HEK293 (cell line): ENCODE measurements around the gene C17orf50.

Source experiments
- EGR2 ChIP-seq: fragments of 450-650 bp; formaldehyde crosslinking; IDR thresholded peaks from 2 replicates; pipeline ENCODE4 v1.5.1; 2016; ENCODE audit warnings: low read depth, missing biosample characterization, missing genetic modification characterization
- FEZF1 ChIP-seq: fragments of 450-650 bp; formaldehyde crosslinking; IDR thresholded peaks from 2 replicates; pipeline ENCODE4 v1.5.1; 2016; ENCODE audit warnings: missing biosample characterization, missing genetic modification characterization
- HOXD13 ChIP-seq: sonication (generic); formaldehyde crosslinking; IDR thresholded peaks from 2 replicates; pipeline ENCODE4 v1.8.0; 2022; ENCODE audit warnings: missing genetic modification reagents, borderline replicate concordance
- SCRT1 ChIP-seq: fragments of 450-650 bp; formaldehyde crosslinking; IDR thresholded peaks from 2 replicates; pipeline ENCODE4 v1.5.1; 2016; ENCODE audit warnings: missing biosample characterization, missing genetic modification characterization, borderline replicate concordance
- TRIM28 ChIP-seq: IDR thresholded peaks from 2 replicates; pipeline ENCODE4 v1.6.1; 2011; ENCODE audit warnings: low read length, control low read depth, borderline replicate concordance
- ZFP37 ChIP-seq: fragments of 450-650 bp; formaldehyde crosslinking; IDR thresholded peaks from 2 replicates; pipeline ENCODE4 v1.5.1; 2016; ENCODE audit warnings: missing biosample characterization, missing genetic modification characterization
- ZNF114 ChIP-seq: fragments of 450-650 bp; formaldehyde crosslinking; IDR thresholded peaks from 2 replicates; pipeline ENCODE4 v1.5.0; 2017; ENCODE audit warnings: missing biosample characterization, missing genetic modification characterization
- ZNF184 ChIP-seq: fragments of 450-650 bp; IDR thresholded peaks from 2 replicates; pipeline ENCODE4 v1.5.1; 2018; ENCODE audit warnings: missing biosample characterization, mild to moderate bottlenecking, missing genetic modification characterization
- ZNF202 ChIP-seq: fragments of 450-650 bp; formaldehyde crosslinking; IDR thresholded peaks from 2 replicates; pipeline ENCODE4 v1.5.1; 2016; ENCODE audit warnings: missing biosample characterization, missing genetic modification characterization, borderline replicate concordance
- ZNF221 ChIP-seq: fragments of 450-650 bp; formaldehyde crosslinking; IDR thresholded peaks from 2 replicates; pipeline ENCODE4 v1.5.1; 2017; ENCODE audit warnings: missing biosample characterization, missing genetic modification characterization, borderline replicate concordance
- ZNF311 ChIP-seq: fragments of 450-650 bp; formaldehyde crosslinking; IDR thresholded peaks from 2 replicates; pipeline ENCODE4 v1.5.1; 2017; ENCODE audit warnings: missing biosample characterization, missing genetic modification characterization, borderline replicate concordance
- ZNF404 ChIP-seq: fragments of 450-650 bp; formaldehyde crosslinking; IDR thresholded peaks from 2 replicates; pipeline ENCODE4 v1.5.1; 2017; ENCODE audit warnings: missing biosample characterization, missing genetic modification characterization
- ZNF600 ChIP-seq: fragments of 450-650 bp; formaldehyde crosslinking; IDR thresholded peaks from 2 replicates; pipeline ENCODE4 v1.5.1; 2016; ENCODE audit warnings: missing biosample characterization, missing genetic modification characterization
- ZNF660 ChIP-seq: fragments of 450-650 bp; IDR thresholded peaks from 2 replicates; pipeline ENCODE4 v1.5.1; 2018; ENCODE audit warnings: missing biosample characterization, mild to moderate bottlenecking, missing genetic modification characterization
- ZXDB ChIP-seq: fragments of 450-650 bp; formaldehyde crosslinking; IDR thresholded peaks from 2 replicates; pipeline ENCODE4 v1.5.1; 2016; ENCODE audit warnings: missing biosample characterization, missing genetic modification characterization
- TF ChIP-seq, protein P1 (sequence below): fragments of 450-650 bp; formaldehyde crosslinking; IDR thresholded peaks from 2 replicates; pipeline ENCODE4 v1.5.1; 2017; ENCODE audit warnings: missing biosample characterization, missing genetic modification characterization
- TF ChIP-seq, protein P2 (sequence below): fragments of 450-650 bp; formaldehyde crosslinking; IDR thresholded peaks from 2 replicates; pipeline ENCODE4; 2016; ENCODE audit warnings: missing biosample characterization, missing genetic modification characterization
- TF ChIP-seq, protein P3 (sequence below): fragments of 450-650 bp; formaldehyde crosslinking; IDR thresholded peaks from 2 replicates; pipeline ENCODE4 v1.5.1; 2016; ENCODE audit warnings: missing biosample characterization, missing genetic modification characterization
- TF ChIP-seq, protein P4 (sequence below): fragments of 450-650 bp; formaldehyde crosslinking; IDR thresholded peaks from 2 replicates; pipeline ENCODE4 v1.5.1; 2017; ENCODE audit warnings: missing biosample characterization, missing genetic modification characterization
- TF ChIP-seq, protein P5 (sequence below): fragments of 450-650 bp; formaldehyde crosslinking; IDR thresholded peaks from 2 replicates; pipeline ENCODE4 v1.5.1; 2016; ENCODE audit warnings: missing biosample characterization, missing genetic modification characterization, borderline replicate concordance
- TF ChIP-seq, protein P6 (sequence below): fragments of 450-650 bp; formaldehyde crosslinking; IDR thresholded peaks from 2 replicates; pipeline ENCODE4 v1.5.1; 2016; ENCODE audit warnings: missing biosample characterization, missing genetic modification characterization
- TF ChIP-seq, protein P7 (sequence below): fragments of 450-650 bp; formaldehyde crosslinking; IDR thresholded peaks from 2 replicates; pipeline ENCODE4 v1.5.0; 2017; ENCODE audit warnings: missing biosample characterization, missing genetic modification characterization, borderline replicate concordance
- TF ChIP-seq, protein P8 (sequence below): fragments of 450-650 bp; formaldehyde crosslinking; IDR thresholded peaks from 2 replicates; pipeline ENCODE4 v1.5.1; 2016; ENCODE audit warnings: missing biosample characterization, missing genetic modification characterization

C17orf50 gene

DNA sequence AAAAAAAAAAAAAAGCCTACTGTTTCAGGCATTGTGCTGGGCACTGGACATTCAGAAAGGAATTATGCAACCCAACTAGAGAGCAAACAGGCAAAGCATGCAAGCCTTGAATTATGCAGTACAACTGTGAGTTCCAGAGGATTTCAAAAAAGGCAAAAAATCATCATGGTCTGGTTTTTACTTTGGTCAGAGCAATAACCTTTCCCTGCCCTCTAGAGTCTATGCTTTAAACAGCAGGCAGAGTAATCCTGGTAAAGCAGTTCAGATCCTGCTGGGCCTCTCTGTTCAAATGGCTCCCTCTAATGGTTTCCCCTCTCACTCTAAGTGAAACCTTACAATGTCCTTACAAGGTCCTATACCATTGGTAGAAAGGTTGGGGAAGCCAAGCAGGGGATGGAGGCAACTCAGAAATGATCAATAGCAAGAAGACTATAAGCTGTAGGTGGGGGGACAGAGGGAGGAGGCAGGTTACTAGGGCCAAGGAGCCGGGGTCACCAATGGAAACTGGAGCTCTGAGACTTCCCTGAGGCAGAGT is 44.0 kb downstream of the C17orf50 start (continued):
- TF ChIP-seq, protein P1, sequence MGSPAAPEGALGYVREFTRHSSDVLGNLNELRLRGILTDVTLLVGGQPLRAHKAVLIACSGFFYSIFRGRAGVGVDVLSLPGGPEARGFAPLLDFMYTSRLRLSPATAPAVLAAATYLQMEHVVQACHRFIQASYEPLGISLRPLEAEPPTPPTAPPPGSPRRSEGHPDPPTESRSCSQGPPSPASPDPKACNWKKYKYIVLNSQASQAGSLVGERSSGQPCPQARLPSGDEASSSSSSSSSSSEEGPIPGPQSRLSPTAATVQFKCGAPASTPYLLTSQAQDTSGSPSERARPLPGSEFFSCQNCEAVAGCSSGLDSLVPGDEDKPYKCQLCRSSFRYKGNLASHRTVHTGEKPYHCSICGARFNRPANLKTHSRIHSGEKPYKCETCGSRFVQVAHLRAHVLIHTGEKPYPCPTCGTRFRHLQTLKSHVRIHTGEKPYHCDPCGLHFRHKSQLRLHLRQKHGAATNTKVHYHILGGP (tag by site-specific recombination) = no peak
- TF ChIP-seq, protein P2, sequence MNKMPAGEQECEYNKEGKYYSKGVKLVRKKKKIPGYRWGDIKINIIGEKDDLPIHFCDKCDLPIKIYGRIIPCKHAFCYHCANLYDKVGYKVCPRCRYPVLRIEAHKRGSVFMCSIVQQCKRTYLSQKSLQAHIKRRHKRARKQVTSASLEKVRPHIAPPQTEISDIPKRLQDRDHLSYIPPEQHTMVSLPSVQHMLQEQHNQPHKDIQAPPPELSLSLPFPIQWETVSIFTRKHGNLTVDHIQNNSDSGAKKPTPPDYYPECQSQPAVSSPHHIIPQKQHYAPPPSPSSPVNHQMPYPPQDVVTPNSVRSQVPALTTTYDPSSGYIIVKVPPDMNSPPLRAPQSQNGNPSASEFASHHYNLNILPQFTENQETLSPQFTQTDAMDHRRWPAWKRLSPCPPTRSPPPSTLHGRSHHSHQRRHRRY (tag by site-specific recombination) = no peak
- TF ChIP-seq, protein P3, sequence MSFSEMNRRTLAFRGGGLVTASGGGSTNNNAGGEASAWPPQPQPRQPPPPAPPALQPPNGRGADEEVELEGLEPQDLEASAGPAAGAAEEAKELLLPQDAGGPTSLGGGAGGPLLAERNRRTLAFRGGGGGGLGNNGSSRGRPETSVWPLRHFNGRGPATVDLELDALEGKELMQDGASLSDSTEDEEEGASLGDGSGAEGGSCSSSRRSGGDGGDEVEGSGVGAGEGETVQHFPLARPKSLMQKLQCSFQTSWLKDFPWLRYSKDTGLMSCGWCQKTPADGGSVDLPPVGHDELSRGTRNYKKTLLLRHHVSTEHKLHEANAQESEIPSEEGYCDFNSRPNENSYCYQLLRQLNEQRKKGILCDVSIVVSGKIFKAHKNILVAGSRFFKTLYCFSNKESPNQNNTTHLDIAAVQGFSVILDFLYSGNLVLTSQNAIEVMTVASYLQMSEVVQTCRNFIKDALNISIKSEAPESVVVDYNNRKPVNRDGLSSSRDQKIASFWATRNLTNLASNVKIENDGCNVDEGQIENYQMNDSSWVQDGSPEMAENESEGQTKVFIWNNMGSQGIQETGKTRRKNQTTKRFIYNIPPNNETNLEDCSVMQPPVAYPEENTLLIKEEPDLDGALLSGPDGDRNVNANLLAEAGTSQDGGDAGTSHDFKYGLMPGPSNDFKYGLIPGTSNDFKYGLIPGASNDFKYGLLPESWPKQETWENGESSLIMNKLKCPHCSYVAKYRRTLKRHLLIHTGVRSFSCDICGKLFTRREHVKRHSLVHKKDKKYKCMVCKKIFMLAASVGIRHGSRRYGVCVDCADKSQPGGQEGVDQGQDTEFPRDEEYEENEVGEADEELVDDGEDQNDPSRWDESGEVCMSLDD (tag by site-specific recombination) = no peak
- TF ChIP-seq, protein P4, sequence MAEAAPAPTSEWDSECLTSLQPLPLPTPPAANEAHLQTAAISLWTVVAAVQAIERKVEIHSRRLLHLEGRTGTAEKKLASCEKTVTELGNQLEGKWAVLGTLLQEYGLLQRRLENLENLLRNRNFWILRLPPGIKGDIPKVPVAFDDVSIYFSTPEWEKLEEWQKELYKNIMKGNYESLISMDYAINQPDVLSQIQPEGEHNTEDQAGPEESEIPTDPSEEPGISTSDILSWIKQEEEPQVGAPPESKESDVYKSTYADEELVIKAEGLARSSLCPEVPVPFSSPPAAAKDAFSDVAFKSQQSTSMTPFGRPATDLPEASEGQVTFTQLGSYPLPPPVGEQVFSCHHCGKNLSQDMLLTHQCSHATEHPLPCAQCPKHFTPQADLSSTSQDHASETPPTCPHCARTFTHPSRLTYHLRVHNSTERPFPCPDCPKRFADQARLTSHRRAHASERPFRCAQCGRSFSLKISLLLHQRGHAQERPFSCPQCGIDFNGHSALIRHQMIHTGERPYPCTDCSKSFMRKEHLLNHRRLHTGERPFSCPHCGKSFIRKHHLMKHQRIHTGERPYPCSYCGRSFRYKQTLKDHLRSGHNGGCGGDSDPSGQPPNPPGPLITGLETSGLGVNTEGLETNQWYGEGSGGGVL = no peak
- TF ChIP-seq, protein P5, sequence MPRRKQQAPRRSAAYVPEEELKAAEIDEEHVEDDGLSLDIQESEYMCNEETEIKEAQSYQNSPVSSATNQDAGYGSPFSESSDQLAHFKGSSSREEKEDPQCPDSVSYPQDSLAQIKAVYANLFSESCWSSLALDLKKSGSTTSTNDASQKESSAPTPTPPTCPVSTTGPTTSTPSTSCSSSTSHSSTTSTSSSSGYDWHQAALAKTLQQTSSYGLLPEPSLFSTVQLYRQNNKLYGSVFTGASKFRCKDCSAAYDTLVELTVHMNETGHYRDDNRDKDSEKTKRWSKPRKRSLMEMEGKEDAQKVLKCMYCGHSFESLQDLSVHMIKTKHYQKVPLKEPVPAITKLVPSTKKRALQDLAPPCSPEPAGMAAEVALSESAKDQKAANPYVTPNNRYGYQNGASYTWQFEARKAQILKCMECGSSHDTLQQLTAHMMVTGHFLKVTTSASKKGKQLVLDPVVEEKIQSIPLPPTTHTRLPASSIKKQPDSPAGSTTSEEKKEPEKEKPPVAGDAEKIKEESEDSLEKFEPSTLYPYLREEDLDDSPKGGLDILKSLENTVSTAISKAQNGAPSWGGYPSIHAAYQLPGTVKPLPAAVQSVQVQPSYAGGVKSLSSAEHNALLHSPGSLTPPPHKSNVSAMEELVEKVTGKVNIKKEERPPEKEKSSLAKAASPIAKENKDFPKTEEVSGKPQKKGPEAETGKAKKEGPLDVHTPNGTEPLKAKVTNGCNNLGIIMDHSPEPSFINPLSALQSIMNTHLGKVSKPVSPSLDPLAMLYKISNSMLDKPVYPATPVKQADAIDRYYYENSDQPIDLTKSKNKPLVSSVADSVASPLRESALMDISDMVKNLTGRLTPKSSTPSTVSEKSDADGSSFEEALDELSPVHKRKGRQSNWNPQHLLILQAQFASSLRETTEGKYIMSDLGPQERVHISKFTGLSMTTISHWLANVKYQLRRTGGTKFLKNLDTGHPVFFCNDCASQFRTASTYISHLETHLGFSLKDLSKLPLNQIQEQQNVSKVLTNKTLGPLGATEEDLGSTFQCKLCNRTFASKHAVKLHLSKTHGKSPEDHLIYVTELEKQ (tag by site-specific recombination) = no peak
- no peak for TF ChIP-seq ZFP37 (tag by site-specific recombination)
- TF ChIP-seq ZNF600 = peak; percentile 34; the same call in 1 of the 2 replicates
- no peak for TF ChIP-seq FEZF1 (tag by site-specific recombination)
- no peak for TF ChIP-seq ZNF311 (tag by site-specific recombination)
- no peak for TF ChIP-seq ZNF660 (tag by site-specific recombination)
- TF ChIP-seq TRIM28 = peak; percentile 36; the same call in 1 of the 2 replicates
- TF ChIP-seq EGR2 (tag by site-specific recombination) = no peak
- no peak for TF ChIP-seq ZNF114 (tag by site-specific recombination)
- TF ChIP-seq, protein P6, sequence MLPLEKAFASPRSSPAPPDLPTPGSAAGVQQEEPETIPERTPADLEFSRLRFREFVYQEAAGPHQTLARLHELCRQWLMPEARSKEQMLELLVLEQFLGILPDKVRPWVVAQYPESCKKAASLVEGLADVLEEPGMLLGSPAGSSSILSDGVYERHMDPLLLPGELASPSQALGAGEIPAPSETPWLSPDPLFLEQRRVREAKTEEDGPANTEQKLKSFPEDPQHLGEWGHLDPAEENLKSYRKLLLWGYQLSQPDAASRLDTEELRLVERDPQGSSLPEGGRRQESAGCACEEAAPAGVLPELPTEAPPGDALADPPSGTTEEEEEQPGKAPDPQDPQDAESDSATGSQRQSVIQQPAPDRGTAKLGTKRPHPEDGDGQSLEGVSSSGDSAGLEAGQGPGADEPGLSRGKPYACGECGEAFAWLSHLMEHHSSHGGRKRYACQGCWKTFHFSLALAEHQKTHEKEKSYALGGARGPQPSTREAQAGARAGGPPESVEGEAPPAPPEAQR (tag by site-specific recombination) = 0 out of 2 replicates have a peak, but pooled peaks have one; percentile 21
- no peak for TF ChIP-seq HOXD13 (CRISPR knock-in tag)
- no peak for TF ChIP-seq SCRT1 (tag by site-specific recombination)
- no peak for TF ChIP-seq ZXDB
- TF ChIP-seq, protein P7, sequence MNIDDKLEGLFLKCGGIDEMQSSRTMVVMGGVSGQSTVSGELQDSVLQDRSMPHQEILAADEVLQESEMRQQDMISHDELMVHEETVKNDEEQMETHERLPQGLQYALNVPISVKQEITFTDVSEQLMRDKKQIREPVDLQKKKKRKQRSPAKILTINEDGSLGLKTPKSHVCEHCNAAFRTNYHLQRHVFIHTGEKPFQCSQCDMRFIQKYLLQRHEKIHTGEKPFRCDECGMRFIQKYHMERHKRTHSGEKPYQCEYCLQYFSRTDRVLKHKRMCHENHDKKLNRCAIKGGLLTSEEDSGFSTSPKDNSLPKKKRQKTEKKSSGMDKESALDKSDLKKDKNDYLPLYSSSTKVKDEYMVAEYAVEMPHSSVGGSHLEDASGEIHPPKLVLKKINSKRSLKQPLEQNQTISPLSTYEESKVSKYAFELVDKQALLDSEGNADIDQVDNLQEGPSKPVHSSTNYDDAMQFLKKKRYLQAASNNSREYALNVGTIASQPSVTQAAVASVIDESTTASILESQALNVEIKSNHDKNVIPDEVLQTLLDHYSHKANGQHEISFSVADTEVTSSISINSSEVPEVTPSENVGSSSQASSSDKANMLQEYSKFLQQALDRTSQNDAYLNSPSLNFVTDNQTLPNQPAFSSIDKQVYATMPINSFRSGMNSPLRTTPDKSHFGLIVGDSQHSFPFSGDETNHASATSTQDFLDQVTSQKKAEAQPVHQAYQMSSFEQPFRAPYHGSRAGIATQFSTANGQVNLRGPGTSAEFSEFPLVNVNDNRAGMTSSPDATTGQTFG = no peak
- TF ChIP-seq ZNF184 (tag by site-specific recombination) = no peak
- no peak for TF ChIP-seq ZNF202
- no peak for TF ChIP-seq ZNF221 (tag by site-specific recombination)
- no peak for TF ChIP-seq ZNF404 (tag by site-specific recombination)
- TF ChIP-seq, protein P8, sequence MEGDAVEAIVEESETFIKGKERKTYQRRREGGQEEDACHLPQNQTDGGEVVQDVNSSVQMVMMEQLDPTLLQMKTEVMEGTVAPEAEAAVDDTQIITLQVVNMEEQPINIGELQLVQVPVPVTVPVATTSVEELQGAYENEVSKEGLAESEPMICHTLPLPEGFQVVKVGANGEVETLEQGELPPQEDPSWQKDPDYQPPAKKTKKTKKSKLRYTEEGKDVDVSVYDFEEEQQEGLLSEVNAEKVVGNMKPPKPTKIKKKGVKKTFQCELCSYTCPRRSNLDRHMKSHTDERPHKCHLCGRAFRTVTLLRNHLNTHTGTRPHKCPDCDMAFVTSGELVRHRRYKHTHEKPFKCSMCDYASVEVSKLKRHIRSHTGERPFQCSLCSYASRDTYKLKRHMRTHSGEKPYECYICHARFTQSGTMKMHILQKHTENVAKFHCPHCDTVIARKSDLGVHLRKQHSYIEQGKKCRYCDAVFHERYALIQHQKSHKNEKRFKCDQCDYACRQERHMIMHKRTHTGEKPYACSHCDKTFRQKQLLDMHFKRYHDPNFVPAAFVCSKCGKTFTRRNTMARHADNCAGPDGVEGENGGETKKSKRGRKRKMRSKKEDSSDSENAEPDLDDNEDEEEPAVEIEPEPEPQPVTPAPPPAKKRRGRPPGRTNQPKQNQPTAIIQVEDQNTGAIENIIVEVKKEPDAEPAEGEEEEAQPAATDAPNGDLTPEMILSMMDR (tag by site-specific recombination) = peak; percentile 87; the same call in 1 of the 2 replicates
